ENCODE data around the gene SDC1. TPM values are rescaled to one million over a fixed set of nuclear protein-coding genes. Genes with fewer than 3 reads are reported as not detected.

Gene SDC1
- total RNA-seq, 1 experiment from 2014 or later, result 22.3 TPM

GRCh38 chr2:20257411-20257810 lies 32.5 kb upstream of the SDC1 start:
- Histone ChIP-seq H3K9me3 (ENCODE audit: control insufficient read depth, low read depth, low read length) (no peaks in the 10 kb centered on the region), H2BK20ac (ENCODE audit: low read depth, low read length, poor library complexity, severe bottlenecking) (no peak overlapping the region), H2AFZ (ENCODE audit: low read length) (no peak overlapping the region), H2AK5ac (ENCODE audit: insufficient read length, low read length) (no peak overlapping the region), H4K91ac (ENCODE audit: insufficient read length, low read depth, low read length) (no peak overlapping the region), H2BK120ac (ENCODE audit: low read depth, low read length, poor library complexity, severe bottlenecking) (no peak overlapping the region), H4K5ac (ENCODE audit: insufficient read length, low read depth, low read length) (no peak overlapping the region), H4K8ac (replicated peaks; ENCODE audit: insufficient read length, low read depth, low read length) (no peak overlapping the region), H3T11ph (ENCODE audit: low read length) (no peak overlapping the region), H4K20me1 (ENCODE audit: control insufficient read depth, insufficient read depth, insufficient read length) (no peaks in the 10 kb centered on the region), H2BK12ac (ENCODE audit: insufficient read length, low read depth, low read length) (no peak overlapping the region), H3K27me3 (ENCODE audit: insufficient read depth, low read length) (no peaks in the 10 kb centered on the region), H3K9ac (ENCODE audit: extremely low read depth, insufficient read length, low read length) (no peak overlapping the region), H3K4me2 (ENCODE audit: insufficient read depth, insufficient read length, low read length) (no peak overlapping the region), H3K79me1 (ENCODE audit: insufficient read depth, low read depth, low read length, poor library complexity, severe bottlenecking) (no peaks in the 10 kb centered on the region), H3K4me1 (ENCODE audit: insufficient read depth, low read length) (no peaks in the 10 kb centered on the region), H3K23me2 (ENCODE audit: insufficient read length, low read depth, low read length, poor library complexity, severe bottlenecking) (no peaks in the 10 kb centered on the region), H3K18ac (ENCODE audit: insufficient read length, low read depth, low read length) (no peak overlapping the region), H2BK15ac (ENCODE audit: low read depth, low read length) (no peak overlapping the region), H3K27ac (ENCODE audit: insufficient read length, low read depth, low read length) (no peak overlapping the region), H2BK5ac (ENCODE audit: insufficient read length, low read length) (no peak overlapping the region), H3K23ac (ENCODE audit: insufficient read length, low read depth, low read length) (no peak overlapping the region), H3K56ac (ENCODE audit: insufficient read length, low read depth, low read length) (no peak overlapping the region), H3K79me2 (ENCODE audit: insufficient read depth, low read length) (no peaks in the 10 kb centered on the region), H3K14ac (ENCODE audit: insufficient read depth, low read length) (no peak overlapping the region), H3K4ac (ENCODE audit: low read depth, low read length) (no peak overlapping the region)
- TF ChIP-seq CTCF (conservative IDR thresholded peaks at IDR 0.05), result no peak
- Mint-ChIP-seq H3K4me3 (no peak overlapping the region), H3K27ac (no peak overlapping the region), H3K36me3 (ENCODE audit: insufficient read depth in 1 of 3, low read depth in 3 of 3) (peaks cover 24 to 75% (median 57%) of the 10 kb centered on the region in 3 experiments), H3K4me1 (no peaks in the 10 kb centered on the region), H3K9me3 (no peaks in the 10 kb centered on the region), H3K27me3 (ENCODE audit: low read depth) (no peaks in the 10 kb centered on the region)
- no peak for DNase-seq
- WGBS (ENCODE audit: extremely low coverage, insufficient read length, low lambda C conversion rate), result no CpG with 5 or more reads among the region's 1 CpG
